SKM-1 treated with dmso at 0.1 percent for 144 hours (cell line): ENCODE data around the gene ATP13A3.
"Not testable (repeated sequence)": the region's sequence is repeated elsewhere in the genome, so short reads cannot be mapped to it uniquely, and the experiment has no call there.

Experiments used
- DNase-seq: peaks from one replicate; lab custom pipeline; 2025; ENCODE audit not compliant: unreplicated experiment; lab: John Stamatoyannopoulos, UW

ATP13A3 gene

GRCh38 chr3:194500198-194500597 lies 13.4 kb upstream of the ATP13A3 start:
- DNase-seq: no peak

GRCh38 chr3:194499516-194499915 lies 12.7 kb upstream of the ATP13A3 start:
- not testable (repeated sequence) for DNase-seq

- DNase-seq: no peak
Observed at GRCh38 chr3:194497799-194498575, 11.2 kb upstream of the ATP13A3 start.

- no peak for DNase-seq
Observed at GRCh38 chr3:194496217-194496919, 9.6 kb upstream of the ATP13A3 start.

- no peak for DNase-seq
Observed at GRCh38 chr3:194494951-194495374, 8.2 kb upstream of the ATP13A3 start.

GRCh38 chr3:194493995-194494927 lies 7.5 kb upstream of the ATP13A3 start:
- DNase-seq: not testable (repeated sequence)

GRCh38 chr3:194492001-194492400 lies 5.2 kb upstream of the ATP13A3 start:
- peak; percentile 56 for DNase-seq

- DNase-seq: peak; percentile 13
Observed at GRCh38 chr3:194489736-194490612, 3.2 kb upstream of the ATP13A3 start.

GRCh38 chr3:194488055-194488742 lies 1.4 kb upstream of the ATP13A3 start:
- peak; percentile 78 for DNase-seq

- peak; percentile 58 for DNase-seq
Observed at GRCh38 chr3:194487289-194488054, 670 bp upstream of the ATP13A3 start.

- DNase-seq: no peak
Observed at GRCh38 chr3:194485881-194486539, 792 bp downstream of the ATP13A3 start.

GRCh38 chr3:194485468-194485880 lies 1.3 kb downstream of the ATP13A3 start:
- DNase-seq: no peak

- DNase-seq: no peak
Observed at GRCh38 chr3:194484614-194485013, 2.2 kb downstream of the ATP13A3 start.

GRCh38 chr3:194483850-194484249 lies 3.0 kb downstream of the ATP13A3 start:
- DNase-seq: no peak

- DNase-seq: not testable (repeated sequence)
Observed at GRCh38 chr3:194482830-194483229, 4.0 kb downstream of the ATP13A3 start.

GRCh38 chr3:194482196-194482593 lies 4.6 kb downstream of the ATP13A3 start:
- DNase-seq: no peak

- DNase-seq: no peak
Observed at GRCh38 chr3:194481525-194482195, 5.1 kb downstream of the ATP13A3 start.

- DNase-seq: no peak
Observed at GRCh38 chr3:194481103-194481502, 5.7 kb downstream of the ATP13A3 start.
